Stomach smooth muscle (tissue), 2 donors: Measurements from ENCODE around the gene ELMO1.

Source experiments
- H3K27ac ChIP-seq: one replicate; pipeline ENCODE4 v1.7.0; 2013; ENCODE audit warnings: mild to moderate bottlenecking, low read length, inconsistent platforms
- H3K27me3 ChIP-seq, 2 donors: one replicate each; pipeline ENCODE4 v1.7.0; 2013; ENCODE audit warnings: low read length in 2 of 2; ENCODE audit not compliant: insufficient read depth in 2 of 2, control insufficient read depth in 1 of 2
- H3K36me3 ChIP-seq, 2 donors: one replicate each; pipeline ENCODE4 v1.7.0; 2013; ENCODE audit warnings: low read length in 2 of 2; ENCODE audit not compliant: control insufficient read depth in 2 of 2, insufficient read depth in 2 of 2
- H3K4me1 ChIP-seq: one replicate; pipeline ENCODE4 v1.7.0; 2013; ENCODE audit warnings: low read length; ENCODE audit not compliant: control insufficient read depth, insufficient read depth
- H3K4me3 ChIP-seq, 2 donors: one replicate each; pipeline ENCODE4 v1.7.0; 2013; ENCODE audit warnings: low read length in 2 of 2
- H3K9ac ChIP-seq, 2 donors: one replicate each; pipeline ENCODE4 v1.7.0; 2013; ENCODE audit warnings: low read length in 2 of 2, mild to moderate bottlenecking in 1 of 2
- H3K9me3 ChIP-seq, 2 donors: one replicate each; pipeline ENCODE4 v1.7.0; 2013; ENCODE audit warnings: low read length in 2 of 2; ENCODE audit not compliant: control insufficient read depth in 2 of 2
- donor health status: healthy.
- donor health status: Pancreatic carcinoma.

ELMO1 gene

DNA sequence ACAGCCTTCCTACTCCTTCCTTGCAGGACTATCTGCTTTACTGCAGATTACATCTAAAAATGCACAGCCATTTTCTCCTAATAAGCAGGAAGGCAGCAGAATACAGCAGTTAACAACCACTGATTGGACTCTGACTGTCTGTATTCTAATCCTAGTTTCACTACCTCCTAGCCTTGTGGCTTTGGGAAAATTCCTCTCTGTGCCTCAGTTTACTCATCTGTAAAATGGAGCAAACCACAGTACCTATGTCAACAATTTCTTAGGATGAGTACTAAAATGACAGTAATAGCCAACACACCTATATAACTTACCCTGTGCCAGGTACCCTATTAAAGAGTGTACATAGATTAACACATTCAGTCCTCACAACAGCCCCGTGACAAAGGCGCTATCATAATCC is 89.5 kb downstream of the ELMO1 start:
- Histone ChIP-seq H3K27me3 (no peaks in the 10 kb centered on the region), H3K9ac (no peak overlapping the region), H3K27ac (no peak overlapping the region), H3K9me3 (no peaks in the 10 kb centered on the region), H3K36me3 (no peaks in the 10 kb centered on the region), H3K4me3 (no peak overlapping the region), H3K4me1 (no peaks in the 10 kb centered on the region)

DNA sequence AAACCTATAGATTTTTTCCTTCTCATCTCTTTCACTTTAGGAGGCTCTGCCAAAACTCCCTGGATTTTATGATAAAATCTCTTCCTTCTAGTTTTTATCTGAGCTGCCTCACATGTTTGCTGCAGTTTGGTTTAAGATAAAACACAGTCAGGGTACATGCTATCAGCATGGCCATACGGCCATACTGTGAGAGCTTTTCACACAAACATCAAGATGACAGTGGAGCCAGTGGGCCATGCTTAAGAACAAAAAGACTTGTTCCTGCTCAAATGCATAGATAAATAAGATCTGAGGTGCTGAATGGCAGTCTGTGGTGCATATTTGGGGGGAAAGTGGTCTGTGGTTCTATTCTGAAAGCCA is 91.0 kb downstream of the ELMO1 start:
- Histone ChIP-seq H3K4me3 (no peak overlapping the region), H3K27ac (no peak overlapping the region), H3K36me3 (no peaks in the 10 kb centered on the region), H3K4me1 (peaks cover 2% of the 10 kb centered on the region), H3K9me3 (no peaks in the 10 kb centered on the region), H3K9ac (no peak overlapping the region), H3K27me3 (no peaks in the 10 kb centered on the region)

DNA sequence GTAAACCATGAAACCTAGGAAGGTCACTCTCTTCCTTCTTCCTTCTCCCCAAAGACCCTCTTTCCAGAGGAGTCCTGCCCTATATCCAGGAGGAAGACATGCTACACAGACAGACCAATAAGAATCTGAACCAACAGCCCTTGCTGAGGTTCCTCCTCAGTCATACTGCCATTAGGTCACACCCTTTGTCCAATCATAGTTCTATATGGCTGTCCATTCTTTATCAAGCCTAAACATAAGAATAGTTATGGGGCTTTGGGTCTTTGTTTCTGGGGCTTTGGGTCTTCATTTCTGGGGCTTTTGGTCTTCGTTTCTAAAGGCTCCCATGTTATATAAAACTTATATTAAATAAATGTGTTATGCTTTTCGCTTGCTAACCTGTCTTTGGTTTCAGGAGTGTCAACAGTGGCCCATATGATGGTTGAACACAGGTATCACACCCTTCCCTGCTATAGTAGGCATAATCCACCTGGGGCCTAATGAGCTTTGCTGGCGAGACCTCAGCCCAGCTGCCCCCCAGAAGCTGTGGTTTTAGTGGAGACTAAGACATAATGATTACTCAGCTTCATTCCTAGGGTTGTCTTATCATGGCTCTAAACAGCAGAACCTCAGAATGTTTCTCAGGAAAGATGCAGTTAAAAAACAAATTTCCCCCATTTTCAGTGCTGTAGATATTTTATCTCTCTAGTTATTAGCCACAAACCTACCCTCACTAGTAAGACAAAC is 91.6 kb downstream of the ELMO1 start:
- no peaks in the 10 kb centered on the region for H3K36me3 ChIP-seq
- no peaks in the 10 kb centered on the region for H3K27me3 ChIP-seq
- H3K9me3 ChIP-seq: no peaks in the 10 kb centered on the region
- no peak overlapping the region for H3K27ac ChIP-seq
- H3K4me3 ChIP-seq: no peak overlapping the region
- H3K9ac ChIP-seq: no peak overlapping the region
- peaks cover 2% of the 10 kb centered on the region for H3K4me1 ChIP-seq

DNA sequence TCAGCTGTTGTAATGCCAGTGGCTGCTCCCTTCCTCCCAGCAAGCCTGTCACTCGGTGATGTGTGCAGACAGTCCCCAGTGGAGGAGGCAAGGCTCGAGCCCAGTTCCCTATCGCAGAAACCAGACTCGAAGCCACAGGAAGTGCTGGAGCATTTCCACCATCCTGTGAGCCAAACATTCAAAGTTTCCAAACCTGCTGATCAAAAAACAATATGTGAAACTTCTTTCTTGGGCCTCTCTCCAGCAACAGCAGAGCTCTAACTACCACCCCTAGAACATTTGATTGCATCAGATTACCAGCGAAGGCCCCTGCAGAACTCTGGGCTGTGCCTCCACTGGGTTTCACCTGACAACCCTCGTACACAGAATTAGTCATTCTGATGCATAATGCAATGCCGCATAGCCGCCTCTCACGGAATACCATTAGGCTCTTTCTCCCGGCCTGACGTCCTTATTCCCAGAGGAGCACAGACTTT is 94.0 kb downstream of the ELMO1 start:
- H3K9ac ChIP-seq: no peak overlapping the region
- H3K36me3 ChIP-seq: no peaks in the 10 kb centered on the region
- no peaks in the 10 kb centered on the region for H3K9me3 ChIP-seq
- peak overlapping the region; percentile 1 for H3K27ac ChIP-seq
- H3K4me3 ChIP-seq: peak overlapping the region in 1 of 2 donors; percentile 47
- peaks cover 2% of the 10 kb centered on the region for H3K4me1 ChIP-seq
- no peaks in the 10 kb centered on the region for H3K27me3 ChIP-seq

DNA sequence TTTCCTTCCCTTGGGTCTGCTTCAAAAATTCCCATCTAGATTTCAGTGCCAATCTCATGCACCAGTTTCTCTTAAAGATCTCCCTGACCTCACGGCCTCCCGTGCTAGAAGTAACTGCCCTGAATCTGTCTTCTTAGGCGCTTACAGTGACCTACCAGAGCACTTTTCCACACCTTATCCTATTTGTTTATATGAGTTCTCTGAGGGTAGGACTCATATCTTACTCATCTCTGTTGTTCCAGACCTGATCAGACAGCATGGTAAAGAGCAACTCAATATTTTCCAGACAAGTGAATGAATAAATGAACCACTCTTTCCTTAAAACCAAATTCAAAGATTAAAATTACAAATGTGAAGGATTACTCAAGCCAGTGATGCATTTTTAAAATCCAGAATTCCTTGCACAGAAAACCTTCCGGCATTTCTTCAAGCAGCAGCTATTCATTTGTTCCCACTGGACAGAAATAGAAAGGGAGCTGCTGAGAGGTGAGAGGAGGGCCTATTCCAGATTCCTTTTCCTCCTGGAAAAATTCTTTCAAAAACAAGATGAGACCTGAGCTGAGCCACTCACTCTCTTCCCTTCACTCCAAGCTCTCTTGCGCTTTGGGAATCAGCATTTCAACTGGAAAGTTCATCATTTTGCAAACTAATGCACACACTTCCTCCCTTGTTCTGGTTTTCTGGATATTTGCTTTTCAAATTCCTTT is 94.6 kb downstream of the ELMO1 start:
- Histone ChIP-seq H3K36me3 (no peaks in the 10 kb centered on the region), H3K27ac (no peak overlapping the region), H3K9me3 (no peaks in the 10 kb centered on the region), H3K4me1 (peaks cover 2% of the 10 kb centered on the region), H3K27me3 (no peaks in the 10 kb centered on the region), H3K4me3 (peak overlapping the region in 1 of 2 donors; percentile 47), H3K9ac (no peak overlapping the region)

DNA sequence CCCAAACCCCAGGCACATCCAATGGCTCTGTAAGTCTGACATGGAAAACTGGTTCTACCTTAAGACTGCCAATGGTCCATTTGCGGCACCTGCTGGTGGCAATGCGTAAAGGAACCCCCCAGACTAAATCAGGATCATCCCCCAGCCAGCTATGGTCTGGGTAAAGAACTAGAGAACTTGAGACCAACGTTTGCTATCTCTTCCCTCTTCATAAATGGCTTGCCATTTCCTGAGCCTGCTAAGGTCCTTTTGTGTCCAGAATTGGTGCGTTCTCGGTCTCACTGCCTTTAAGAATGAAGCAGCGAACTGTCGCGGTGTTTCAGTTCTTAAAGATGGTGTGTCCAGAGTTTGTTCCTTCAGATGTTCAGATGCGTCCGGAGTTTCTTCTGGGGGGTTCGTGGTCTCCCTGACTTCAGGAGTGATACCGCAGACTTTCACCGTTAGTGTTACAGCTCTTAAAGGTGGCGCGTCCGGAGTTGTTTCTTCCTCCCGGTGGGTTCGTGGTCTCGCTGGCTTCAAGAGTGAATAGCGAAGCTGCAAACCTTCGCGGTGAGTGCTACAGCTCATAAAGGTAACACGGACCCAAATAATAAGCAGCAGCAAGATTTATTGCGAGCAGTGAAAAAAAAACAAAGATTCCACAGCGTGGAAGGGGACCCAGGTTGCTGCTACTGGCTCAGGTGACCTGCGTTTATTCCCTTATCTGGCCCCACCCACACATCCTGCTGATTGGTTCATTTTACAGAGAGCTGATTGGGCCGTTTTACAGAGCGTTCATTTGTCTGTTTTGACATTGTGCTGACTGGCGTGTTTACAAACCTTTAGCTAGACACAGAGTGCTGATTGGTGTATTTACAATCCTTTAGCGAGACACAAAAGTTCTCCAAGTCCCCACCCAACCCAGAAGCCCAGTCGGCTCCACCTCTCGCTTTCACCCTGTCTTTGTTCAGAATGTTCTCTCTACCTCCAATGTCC is 95.4 kb downstream of the ELMO1 start:
- Histone ChIP-seq H3K4me3 (peak overlapping the region in 1 of 2 donors; percentile 15), H3K9me3 (no peaks in the 10 kb centered on the region), H3K36me3 (no peaks in the 10 kb centered on the region), H3K9ac (no peak overlapping the region), H3K4me1 (peaks cover 2% of the 10 kb centered on the region), H3K27me3 (no peaks in the 10 kb centered on the region), H3K27ac (no peak overlapping the region)

DNA sequence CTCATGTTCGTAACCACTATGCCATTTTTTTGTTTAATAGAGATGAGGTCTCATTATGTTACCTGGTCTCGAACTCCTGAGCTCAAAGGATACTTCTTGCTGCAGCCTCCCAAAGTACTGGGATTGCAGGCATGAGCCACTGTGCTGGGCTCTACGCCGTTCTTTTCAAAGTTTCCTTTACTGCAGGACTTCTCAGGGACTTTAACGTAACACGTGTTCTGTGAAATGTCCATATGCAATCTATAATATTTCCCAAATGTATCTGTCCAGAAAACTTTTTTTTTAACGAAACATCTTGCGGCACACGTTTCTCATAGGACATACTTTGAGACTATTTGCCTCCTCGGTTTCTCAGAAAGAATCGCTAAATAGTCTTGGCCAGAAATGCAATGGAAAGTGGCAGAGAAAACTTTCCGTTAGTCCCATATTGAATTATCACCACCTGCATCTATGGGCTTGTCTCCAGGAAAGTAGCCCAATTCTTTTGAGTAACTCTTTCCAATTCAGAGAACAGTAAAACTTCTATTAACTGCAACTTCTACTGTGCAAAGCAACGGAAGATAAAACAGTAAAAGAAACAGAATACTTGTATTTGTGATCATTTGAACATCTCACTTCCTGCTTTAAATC is 96.3 kb downstream of the ELMO1 start:
- peaks cover 2% of the 10 kb centered on the region for H3K4me1 ChIP-seq
- H3K9me3 ChIP-seq: no peaks in the 10 kb centered on the region
- no peak overlapping the region for H3K4me3 ChIP-seq
- no peaks in the 10 kb centered on the region for H3K27me3 ChIP-seq
- H3K9ac ChIP-seq: no peak overlapping the region
- H3K27ac ChIP-seq: no peak overlapping the region
- H3K36me3 ChIP-seq: no peaks in the 10 kb centered on the region

DNA sequence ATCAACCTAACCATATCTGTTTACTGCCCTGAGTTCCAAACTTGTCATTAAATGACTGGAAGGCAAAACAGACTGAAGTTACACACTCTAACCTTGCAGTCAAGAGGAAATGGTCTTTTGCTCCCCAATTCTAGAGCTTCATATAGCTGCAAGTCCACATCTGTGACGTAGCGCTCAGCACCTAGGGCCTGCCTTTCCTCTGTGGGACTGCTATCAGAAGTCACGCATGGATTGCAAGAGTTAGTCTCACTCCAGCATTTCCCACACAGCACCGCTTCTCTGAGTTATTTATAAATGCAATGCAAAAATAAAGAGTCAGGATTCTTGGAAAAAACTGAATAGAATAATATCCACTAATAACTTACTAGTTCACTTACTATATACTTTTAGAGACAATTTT is 96.9 kb downstream of the ELMO1 start:
- Histone ChIP-seq H3K9ac (no peak overlapping the region), H3K27ac (no peak overlapping the region), H3K9me3 (no peaks in the 10 kb centered on the region)

DNA sequence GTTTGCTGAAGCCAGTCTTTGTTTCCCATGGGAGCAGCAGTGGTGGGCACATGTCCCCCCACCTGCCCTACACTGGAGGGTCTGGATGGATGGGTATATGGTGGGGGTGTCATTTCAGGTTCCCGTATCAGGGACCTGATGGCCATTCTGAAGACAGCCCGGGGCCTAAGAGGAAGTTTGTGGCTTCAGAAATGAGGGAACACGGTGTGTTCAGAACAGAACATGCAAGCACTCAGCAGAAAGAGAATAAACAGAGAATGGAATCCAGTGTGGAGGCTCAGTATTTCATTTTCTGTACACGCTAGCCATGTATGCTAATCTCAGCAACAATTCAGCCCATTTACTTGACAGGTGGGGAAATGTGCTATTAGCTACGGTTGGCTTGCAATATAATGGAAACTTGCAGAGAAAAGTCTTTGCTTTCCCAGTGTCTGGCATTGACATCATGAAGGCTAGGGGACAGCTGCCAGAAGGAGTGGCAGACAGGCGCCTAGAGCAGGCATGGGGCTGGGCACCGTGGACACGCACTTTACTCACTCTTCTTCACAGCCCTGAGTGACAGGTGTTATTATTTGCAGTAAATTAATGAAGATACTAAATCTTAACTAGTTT is 98.6 kb downstream of the ELMO1 start:
- no peak overlapping the region for H3K4me3 ChIP-seq
- no peaks in the 10 kb centered on the region for H3K9me3 ChIP-seq
- no peak overlapping the region for H3K27ac ChIP-seq
- H3K9ac ChIP-seq: no peak overlapping the region
- peaks cover 2% of the 10 kb centered on the region for H3K4me1 ChIP-seq
- no peaks in the 10 kb centered on the region for H3K27me3 ChIP-seq
- H3K36me3 ChIP-seq: no peaks in the 10 kb centered on the region

More for the DNA sequence above, 96.9 kb downstream of the ELMO1 start:
- Histone ChIP-seq H3K27me3 (no peaks in the 10 kb centered on the region), H3K4me3 (no peak overlapping the region), H3K4me1 (peaks cover 2% of the 10 kb centered on the region), H3K36me3 (no peaks in the 10 kb centered on the region)

DNA sequence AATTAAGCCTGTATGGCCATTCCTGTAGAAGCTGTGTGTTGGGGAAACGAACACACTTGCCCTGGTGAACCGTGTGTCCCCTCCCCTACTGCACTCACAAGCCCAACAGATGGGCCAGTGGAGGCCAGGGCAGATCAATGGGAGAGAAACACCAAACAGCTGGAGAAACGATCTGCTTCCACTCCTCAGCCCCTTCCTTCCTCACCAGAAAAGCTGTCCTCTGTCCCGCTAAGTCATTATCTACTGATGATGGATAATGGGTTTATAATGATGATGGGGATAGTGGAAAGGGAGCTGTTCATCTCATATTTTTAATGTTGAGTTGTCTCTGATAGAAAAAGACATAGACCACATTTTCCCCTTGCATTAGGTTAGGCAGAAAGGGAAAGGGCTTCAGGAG is 99.7 kb downstream of the ELMO1 start:
- H3K27me3 ChIP-seq: no peaks in the 10 kb centered on the region
- H3K36me3 ChIP-seq: no peaks in the 10 kb centered on the region
- H3K27ac ChIP-seq: no peak overlapping the region
- no peaks in the 10 kb centered on the region for H3K9me3 ChIP-seq
- peaks cover 2% of the 10 kb centered on the region for H3K4me1 ChIP-seq
- no peak overlapping the region for H3K4me3 ChIP-seq
- no peak overlapping the region for H3K9ac ChIP-seq
